B cell (primary cell): ENCODE results near the gene ALG1L2.
"Not testable (repeated sequence)": the region's sequence is repeated elsewhere in the genome, so short reads cannot be mapped to it uniquely, and the experiment has no call there.

Experiments used
- CTCF ChIP-seq: fragments of 200-600 bp; IDR thresholded peaks from one replicate; pipeline ENCODE4 v1.8.0; 2022; ENCODE audit warnings: antibody characterized with exemption, mild to moderate bottlenecking
- EZH2 ChIP-seq: IDR thresholded peaks from 2 replicates; pipeline ENCODE4 v1.6.1; 2012; ENCODE audit warnings: borderline replicate concordance, low read depth, mild to moderate bottlenecking, moderate library complexity, low read length; ENCODE audit not compliant: insufficient read depth, poor library complexity, severe bottlenecking

- TF ChIP-seq CTCF = peak; percentile 65
- TF ChIP-seq EZH2 = not testable (repeated sequence)
These were observed 16.3 kb downstream of the ALG1L2 start for GRCh38 chr3:130097690-130098638.
